Measurements from ENCODE around the gene ZNF398.

DNA sequence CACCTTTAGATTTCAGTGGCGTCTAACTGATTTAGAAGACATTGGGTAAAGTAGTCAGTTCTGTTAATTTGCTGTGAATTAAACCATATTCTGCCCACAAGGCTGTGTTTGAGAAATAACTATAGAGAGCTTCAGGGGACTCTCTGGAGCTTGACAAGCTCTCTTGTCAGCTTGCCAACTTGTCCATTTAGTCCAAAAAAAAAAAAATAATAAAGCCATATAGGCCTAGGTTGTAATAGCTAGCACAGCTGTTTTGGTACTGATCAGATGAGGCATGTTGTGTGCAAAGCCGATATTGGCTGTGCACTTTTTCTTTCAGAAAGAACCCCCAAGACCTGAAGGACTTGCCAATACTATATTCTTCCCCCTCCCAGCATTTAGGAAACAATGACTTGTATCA, 27.9 kb downstream of the ZNF398 start:
- TF ChIP-seq, protein P1, sequence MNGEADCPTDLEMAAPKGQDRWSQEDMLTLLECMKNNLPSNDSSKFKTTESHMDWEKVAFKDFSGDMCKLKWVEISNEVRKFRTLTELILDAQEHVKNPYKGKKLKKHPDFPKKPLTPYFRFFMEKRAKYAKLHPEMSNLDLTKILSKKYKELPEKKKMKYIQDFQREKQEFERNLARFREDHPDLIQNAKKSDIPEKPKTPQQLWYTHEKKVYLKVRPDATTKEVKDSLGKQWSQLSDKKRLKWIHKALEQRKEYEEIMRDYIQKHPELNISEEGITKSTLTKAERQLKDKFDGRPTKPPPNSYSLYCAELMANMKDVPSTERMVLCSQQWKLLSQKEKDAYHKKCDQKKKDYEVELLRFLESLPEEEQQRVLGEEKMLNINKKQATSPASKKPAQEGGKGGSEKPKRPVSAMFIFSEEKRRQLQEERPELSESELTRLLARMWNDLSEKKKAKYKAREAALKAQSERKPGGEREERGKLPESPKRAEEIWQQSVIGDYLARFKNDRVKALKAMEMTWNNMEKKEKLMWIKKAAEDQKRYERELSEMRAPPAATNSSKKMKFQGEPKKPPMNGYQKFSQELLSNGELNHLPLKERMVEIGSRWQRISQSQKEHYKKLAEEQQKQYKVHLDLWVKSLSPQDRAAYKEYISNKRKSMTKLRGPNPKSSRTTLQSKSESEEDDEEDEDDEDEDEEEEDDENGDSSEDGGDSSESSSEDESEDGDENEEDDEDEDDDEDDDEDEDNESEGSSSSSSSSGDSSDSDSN (IDR thresholded peaks at IDR 0.05; ENCODE audit: borderline replicate concordance in 1 of 2, low read depth in 2 of 2, low read length in 2 of 2): no peak
- TF ChIP-seq, protein P2, sequence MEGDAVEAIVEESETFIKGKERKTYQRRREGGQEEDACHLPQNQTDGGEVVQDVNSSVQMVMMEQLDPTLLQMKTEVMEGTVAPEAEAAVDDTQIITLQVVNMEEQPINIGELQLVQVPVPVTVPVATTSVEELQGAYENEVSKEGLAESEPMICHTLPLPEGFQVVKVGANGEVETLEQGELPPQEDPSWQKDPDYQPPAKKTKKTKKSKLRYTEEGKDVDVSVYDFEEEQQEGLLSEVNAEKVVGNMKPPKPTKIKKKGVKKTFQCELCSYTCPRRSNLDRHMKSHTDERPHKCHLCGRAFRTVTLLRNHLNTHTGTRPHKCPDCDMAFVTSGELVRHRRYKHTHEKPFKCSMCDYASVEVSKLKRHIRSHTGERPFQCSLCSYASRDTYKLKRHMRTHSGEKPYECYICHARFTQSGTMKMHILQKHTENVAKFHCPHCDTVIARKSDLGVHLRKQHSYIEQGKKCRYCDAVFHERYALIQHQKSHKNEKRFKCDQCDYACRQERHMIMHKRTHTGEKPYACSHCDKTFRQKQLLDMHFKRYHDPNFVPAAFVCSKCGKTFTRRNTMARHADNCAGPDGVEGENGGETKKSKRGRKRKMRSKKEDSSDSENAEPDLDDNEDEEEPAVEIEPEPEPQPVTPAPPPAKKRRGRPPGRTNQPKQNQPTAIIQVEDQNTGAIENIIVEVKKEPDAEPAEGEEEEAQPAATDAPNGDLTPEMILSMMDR (IDR thresholded peaks at IDR 0.05 in 2 of 3, conservative IDR thresholded peaks at IDR 0.05 in 1 of 3; ENCODE audit: insufficient read depth in 2 of 3, low read depth in 1 of 3, low read length in 3 of 3): no peak
- no peak for TF ChIP-seq GABPB1 (CRISPR knock-in tag; IDR thresholded peaks at IDR 0.05)
- no peak for TF ChIP-seq EP300 (IDR thresholded peaks at IDR 0.05; ENCODE audit: low read length)
- no peak for TF ChIP-seq SMC3 (conservative IDR thresholded peaks at IDR 0.05; ENCODE audit: insufficient read depth, low read depth, low read length)
- no peak for TF ChIP-seq EZH2 (IDR thresholded peaks at IDR 0.05; ENCODE audit: borderline replicate concordance, low read depth, low read length)

All from K562 (cell line).